Psoas muscle (tissue), 8 donors: Measurements from ENCODE around the gene SMURF2. TPM values are rescaled to one million over a fixed set of nuclear protein-coding genes. Genes with fewer than 3 reads are reported as not detected.
"Not testable (repeated sequence)": the region's sequence is repeated elsewhere in the genome, so short reads cannot be mapped to it uniquely, and the experiment has no call there.

ENCODE experiments used
- ATAC-seq, 4 donors: fragments of 200-7000 bp; cut with Tn5 transposase; one replicate each; pipeline ENCODE4 v1.9.1; 2020; ENCODE audit warnings: moderate library complexity in 3 of 4, mild to moderate bottlenecking in 2 of 4
- DNase-seq, 2 donors: peaks; one replicate each; pipeline ENCODE4 v3.0.0-alpha.2; 2020
- H3K27ac ChIP-seq: fragments of 200-600 bp; one replicate; pipeline ENCODE4 v1.8.0; 2022
- H3K27me3 ChIP-seq, 3 donors: fragments of 200-600 bp in 1 of 3; one replicate each; pipeline versions ENCODE4 v1.6.1 to v1.8.0; 2013 to 2022; ENCODE audit warnings: low read length in 2 of 3, mild to moderate bottlenecking in 2 of 3, moderate library complexity in 1 of 3; ENCODE audit not compliant: insufficient read depth in 3 of 3
- H3K36me3 ChIP-seq, 2 donors: fragments of 200-600 bp in 1 of 2; one replicate each; pipeline versions ENCODE4 v1.6.1 to v1.8.0; 2013 to 2022; ENCODE audit warnings: low read depth in 1 of 2, mild to moderate bottlenecking in 1 of 2, moderate library complexity in 1 of 2; ENCODE audit not compliant: insufficient read depth in 1 of 2
- H3K4me1 ChIP-seq: fragments of 200-600 bp; one replicate; pipeline ENCODE4 v1.8.0; 2022
- H3K4me3 ChIP-seq: fragments of 200-600 bp; one replicate; pipeline ENCODE4 v1.8.0; 2022; ENCODE audit warnings: mild to moderate bottlenecking
- H3K9me3 ChIP-seq: fragments of 200-600 bp; one replicate; pipeline ENCODE4 v1.8.0; 2022
- WGBS, 3 donors: extraction: QIAGEN DNeasy Blood & Tissue Kit; methylation state at CpG; one replicate each; pipeline versions ENCODE4 v1.1.6 to v1.1.7; 2013; 5-methylcytosine and 5-hydroxymethylcytosine counted together
- intact Hi-C, 2 donors: fragments of 100-400 bp; cut with DNase I; formaldehyde crosslinking; loops; one replicate each; pipeline versions ENCODE4 v1.11.0 to v1.14.2; 2022
- polyA plus RNA-seq, 3 donors: library from polyadenylated mRNA; stranded (reverse); fragments of 200-250 nt; gene quantifications; one replicate each; pipeline ENCODE4 v1.2.3, GENCODE V29; 2013
- total RNA-seq, 4 donors: library from RNA; stranded (reverse); fragmentation: NEBNext Ultra II Directional in 2 of 4; extraction: Animal tissue kit (Norgen Biotek cat#: 25700) in 2 of 4; gene quantifications; one replicate each; pipeline versions ENCODE4 v1.2.1 to v1.2.4, GENCODE V29; 2021 to 2023
- TF ChIP-seq, protein P1 (sequence below): fragments of 200-600 bp; IDR thresholded peaks from one replicate; pipeline ENCODE4 v1.8.0; 2022; ENCODE audit warnings: antibody characterized with exemption
- donor health status: healthy with polysubstance abuse.
- donor health status: DM: no; HTN: no; CAD: no; lungs with moderate emphysema.
- donor health status: Bipolar disorder and iron deficiency.
- donor health status: healthy.
- donor health status: DM: yes; HTN: yes; CAD: no.
- donor health status: DM: no; HTN: no; CAD: no.
- donor health status: DM: no; HTN: no; CAD: no.
- donor health status: DM: yes; HTN: yes; CAD: no.

SMURF2 gene
- total and polyA plus RNA-seq, 7 donors: 4.3 to 12.0 (median 8.3) TPM

DNA sequence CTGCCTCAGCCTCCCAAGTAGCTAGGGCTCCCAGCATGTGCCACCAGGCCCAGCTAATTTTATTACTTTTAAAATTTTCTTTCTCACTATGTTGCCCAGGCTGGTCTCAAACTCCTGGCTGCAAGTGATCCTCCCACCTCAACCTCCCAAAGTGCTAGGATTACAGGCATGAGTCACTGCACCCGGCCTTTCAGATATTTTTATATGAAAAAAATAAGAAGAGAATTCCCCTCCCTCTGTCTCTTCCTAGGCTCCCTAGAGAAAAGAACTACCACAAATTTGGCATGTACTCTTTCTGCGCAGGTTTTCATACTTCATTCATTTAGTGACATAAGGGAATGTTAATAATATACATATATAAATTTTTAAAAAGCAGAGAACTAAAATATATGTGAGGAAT, 21.7 kb upstream of the SMURF2 start:
- no peaks in the 10 kb centered on the region for H3K4me1 ChIP-seq
- intact Hi-C loops: no loop called here
- no peaks in the 10 kb centered on the region for H3K36me3 ChIP-seq
- H3K9me3 ChIP-seq: no peaks in the 10 kb centered on the region
- TF ChIP-seq, protein P1, sequence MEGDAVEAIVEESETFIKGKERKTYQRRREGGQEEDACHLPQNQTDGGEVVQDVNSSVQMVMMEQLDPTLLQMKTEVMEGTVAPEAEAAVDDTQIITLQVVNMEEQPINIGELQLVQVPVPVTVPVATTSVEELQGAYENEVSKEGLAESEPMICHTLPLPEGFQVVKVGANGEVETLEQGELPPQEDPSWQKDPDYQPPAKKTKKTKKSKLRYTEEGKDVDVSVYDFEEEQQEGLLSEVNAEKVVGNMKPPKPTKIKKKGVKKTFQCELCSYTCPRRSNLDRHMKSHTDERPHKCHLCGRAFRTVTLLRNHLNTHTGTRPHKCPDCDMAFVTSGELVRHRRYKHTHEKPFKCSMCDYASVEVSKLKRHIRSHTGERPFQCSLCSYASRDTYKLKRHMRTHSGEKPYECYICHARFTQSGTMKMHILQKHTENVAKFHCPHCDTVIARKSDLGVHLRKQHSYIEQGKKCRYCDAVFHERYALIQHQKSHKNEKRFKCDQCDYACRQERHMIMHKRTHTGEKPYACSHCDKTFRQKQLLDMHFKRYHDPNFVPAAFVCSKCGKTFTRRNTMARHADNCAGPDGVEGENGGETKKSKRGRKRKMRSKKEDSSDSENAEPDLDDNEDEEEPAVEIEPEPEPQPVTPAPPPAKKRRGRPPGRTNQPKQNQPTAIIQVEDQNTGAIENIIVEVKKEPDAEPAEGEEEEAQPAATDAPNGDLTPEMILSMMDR: no peak
- ATAC-seq (no peak), DNase-seq (no peak)
- no peak overlapping the region for H3K4me3 ChIP-seq
- H3K27me3 ChIP-seq: no peaks in the 10 kb centered on the region
- no peak overlapping the region for H3K27ac ChIP-seq
- WGBS, 3 donors: 55 to 65% (median 65%) methylated on average over 2 of the region's 2 CpGs

DNA sequence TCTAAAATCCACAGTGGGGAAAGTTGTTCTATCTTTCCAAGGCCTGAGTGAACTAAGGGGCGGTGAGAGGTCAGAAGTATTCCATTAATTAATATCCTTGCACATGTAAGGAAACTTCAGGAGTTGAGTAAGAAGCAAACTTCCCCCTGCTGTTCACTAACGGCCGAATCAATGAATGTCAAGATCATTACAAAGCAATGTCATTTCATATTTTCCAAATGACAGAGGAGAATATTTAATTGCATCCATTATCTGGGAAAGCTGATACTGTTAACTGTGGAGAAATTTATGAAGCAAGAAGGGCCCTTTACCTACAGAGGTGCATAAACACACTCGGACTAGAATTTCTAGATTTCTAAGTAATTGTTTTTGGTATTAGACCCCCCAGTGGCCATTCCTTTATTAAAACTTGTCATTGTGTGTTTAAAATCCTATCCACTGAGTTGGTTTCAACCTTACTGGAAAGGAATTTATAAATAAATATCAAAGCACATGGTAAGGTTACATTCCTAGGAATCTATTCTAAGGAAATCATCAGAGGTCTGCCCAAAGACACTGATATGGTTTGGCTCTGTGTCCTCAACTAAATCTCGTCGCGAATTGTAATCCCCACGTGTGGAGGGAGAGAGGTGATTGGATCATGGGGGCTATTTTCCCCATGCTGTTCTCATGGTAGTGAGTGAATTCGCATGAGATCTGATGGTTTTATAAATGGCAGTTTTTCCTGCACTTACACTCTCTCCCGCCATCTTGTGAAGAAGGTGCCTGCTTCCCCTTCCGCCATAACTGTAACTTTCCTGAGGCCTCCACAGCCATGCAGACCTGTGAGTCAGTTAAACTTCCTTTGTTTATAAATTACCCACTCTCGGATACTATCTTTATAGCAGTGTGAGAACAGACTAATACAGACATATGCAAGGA, 20.4 kb upstream of the SMURF2 start:
- intact Hi-C loops: no loop called here
- Histone ChIP-seq H3K27me3 (no peaks in the 10 kb centered on the region), H3K27ac (no peak overlapping the region), H3K36me3 (no peaks in the 10 kb centered on the region), H3K4me3 (no peak overlapping the region), H3K4me1 (no peaks in the 10 kb centered on the region), H3K9me3 (no peaks in the 10 kb centered on the region)
- TF ChIP-seq, protein P1: no peak
- ATAC-seq (no peak), DNase-seq (no peak)
- WGBS, 3 donors: 76 to 90% (median 82%) methylated on average over 12 of the region's 12 CpGs

DNA sequence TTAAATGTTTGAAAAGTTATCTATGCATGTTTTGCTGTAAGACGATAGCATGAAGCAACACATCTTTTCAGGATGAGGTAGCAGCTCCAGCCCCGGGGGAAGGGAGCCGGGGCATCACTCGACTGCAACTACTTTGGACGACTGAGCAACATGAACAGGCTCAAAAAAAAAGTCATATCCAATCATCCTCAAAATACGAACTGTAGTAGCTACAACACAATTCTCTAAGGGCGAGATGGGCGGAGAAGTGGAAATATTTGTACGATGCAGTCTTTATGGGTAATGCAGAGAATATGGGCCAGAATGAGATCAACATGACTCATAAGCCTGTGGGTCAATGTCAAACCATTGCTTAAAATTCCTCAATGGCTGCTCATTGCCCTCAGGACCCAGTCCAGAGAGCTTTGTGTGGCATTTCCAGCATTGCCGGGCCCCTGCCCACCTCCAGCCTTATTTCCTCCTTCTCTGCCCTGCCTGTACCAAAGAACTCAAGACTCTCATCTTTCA, 17.7 kb upstream of the SMURF2 start:
- no peak overlapping the region for H3K27ac ChIP-seq
- 39 to 55% (median 46%) methylated on average over 10 of the region's 10 CpGs for WGBS, 3 donors

DNA sequence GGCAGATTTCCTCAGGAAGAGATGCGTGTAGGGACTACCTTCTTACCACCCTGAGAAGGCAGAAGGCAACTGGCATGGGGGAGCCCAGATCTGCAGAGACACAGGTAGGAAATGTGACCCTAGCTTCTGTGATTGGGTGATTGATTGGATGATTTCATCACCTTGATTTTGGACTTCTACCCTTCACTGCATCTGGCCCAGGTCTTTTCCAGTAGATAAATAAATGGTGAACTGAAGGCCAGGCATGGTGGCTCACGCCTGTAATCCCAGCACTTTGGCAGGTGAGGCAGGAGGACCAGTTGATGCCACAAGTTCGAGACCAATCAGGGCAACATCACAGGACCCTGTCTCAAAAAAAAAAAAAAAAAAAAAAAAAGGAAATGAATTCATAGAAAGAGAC, 14.7 kb upstream of the SMURF2 start:
- no peaks in the 10 kb centered on the region for H3K27me3 ChIP-seq
- no peaks in the 10 kb centered on the region for H3K4me1 ChIP-seq
- H3K9me3 ChIP-seq: no peaks in the 10 kb centered on the region
- no peaks in the 10 kb centered on the region for H3K36me3 ChIP-seq
- DNase-seq: no peak
- intact Hi-C loops: no loop called here
- no peak overlapping the region for H3K4me3 ChIP-seq
- H3K27ac ChIP-seq: no peak overlapping the region
- ATAC-seq: no peak
- WGBS, 3 donors: 62 to 67% (median 63%) methylated on average over 3 of the region's 3 CpGs
- TF ChIP-seq, protein P1: no peak

More for the DNA sequence above, 17.7 kb upstream of the SMURF2 start:
- TF ChIP-seq, protein P1: no peak
- Histone ChIP-seq H3K4me3 (no peak overlapping the region), H3K4me1 (no peaks in the 10 kb centered on the region), H3K36me3 (no peaks in the 10 kb centered on the region), H3K27me3 (no peaks in the 10 kb centered on the region), H3K9me3 (no peaks in the 10 kb centered on the region)
- intact Hi-C loops: no loop called here
- ATAC-seq (peak in 1 of 4 donors; percentile 11), DNase-seq (peak; percentile 63 to 65)

DNA sequence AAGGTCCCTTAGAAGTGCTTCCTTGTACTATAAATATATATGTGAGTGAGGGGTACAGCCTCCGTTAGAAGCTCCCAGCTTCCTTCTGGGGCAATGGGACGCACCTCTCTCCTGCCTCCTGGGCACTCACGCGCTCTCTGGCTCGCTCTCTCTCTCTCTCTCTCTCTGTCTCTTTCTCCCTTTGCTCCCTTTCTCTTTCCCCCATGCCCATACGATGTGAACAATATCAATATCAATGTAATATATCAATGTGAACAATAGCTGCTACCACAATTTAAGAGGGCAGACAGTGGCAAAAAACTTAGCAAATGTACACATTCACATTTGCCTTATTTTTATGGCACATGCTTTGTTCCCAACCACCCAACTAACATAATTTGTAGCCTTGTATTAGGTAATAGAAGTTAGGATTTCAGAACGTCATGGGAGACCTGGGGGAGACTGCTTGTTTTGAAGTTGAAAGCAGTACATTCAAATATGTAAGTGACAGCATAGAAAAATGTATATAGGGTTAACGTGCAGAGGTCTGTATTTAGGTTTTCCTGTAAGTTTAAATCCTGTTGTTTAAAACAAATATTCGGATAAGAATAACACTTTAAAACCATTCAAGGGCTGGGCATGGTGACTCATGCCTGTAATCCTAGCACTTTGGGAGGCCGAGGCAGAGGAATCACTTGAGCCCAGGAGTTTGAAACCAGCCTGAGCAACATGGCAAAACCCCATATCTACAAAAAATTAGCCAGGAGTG, 8.9 kb upstream of the SMURF2 start:
- DNase-seq, H3K4me1 ChIP-seq, H3K36me3 ChIP-seq, H3K9me3 ChIP-seq, H3K4me3 ChIP-seq, H3K27me3 ChIP-seq, H3K27ac ChIP-seq, ATAC-seq: not testable (repeated sequence)
- 80 to 83% (median 82%) methylated on average over 10 of the region's 10 CpGs for WGBS, 3 donors
- intact Hi-C loops: loop anchor here in 1 of 2 donors (5.0 kb wide), 1 partner anchor 824 kb away; no protein-coding TSS in a partner anchor

DNA sequence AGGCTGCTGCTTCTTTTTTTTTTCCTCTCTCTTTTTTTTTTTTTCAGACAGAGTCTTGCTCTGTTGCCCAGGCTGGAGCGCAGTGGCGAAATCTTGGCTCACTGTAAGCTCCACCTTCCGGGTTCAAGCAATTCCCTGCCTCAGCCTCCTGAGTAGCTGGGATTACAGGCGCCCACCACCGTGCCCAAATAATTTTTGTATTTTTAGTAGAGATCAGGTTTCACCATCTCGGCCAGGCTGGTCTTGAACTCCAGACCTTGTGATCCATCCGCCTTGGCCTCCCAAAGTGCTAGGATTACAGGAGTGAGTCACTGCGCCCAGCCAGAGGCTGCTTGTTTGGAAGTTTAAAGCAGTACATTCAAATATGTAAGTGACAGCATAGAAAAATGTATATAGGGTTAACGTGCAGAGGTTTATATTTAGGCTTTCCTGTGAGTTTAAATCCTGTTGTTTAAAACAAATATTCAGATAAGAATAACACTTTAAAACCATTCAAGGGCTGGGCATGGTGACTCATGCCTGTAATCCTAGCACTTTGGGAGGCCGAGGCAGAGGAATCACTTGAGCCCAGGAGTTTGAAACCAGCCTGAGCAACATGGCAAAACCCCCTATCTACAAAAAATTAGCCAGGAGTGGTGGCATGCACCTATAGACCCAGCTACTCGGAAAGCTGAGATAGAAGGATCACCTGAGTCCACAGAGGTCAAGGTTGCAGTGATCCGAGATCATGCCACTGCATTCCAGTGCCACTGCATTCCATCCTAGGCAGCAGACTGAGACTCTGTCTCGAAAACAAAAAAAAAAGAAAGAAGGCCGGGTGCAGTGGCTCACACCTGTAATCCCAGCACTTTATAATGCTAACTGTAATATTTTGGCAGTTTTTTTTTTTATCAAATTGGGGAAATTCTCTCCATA, 6.0 kb upstream of the SMURF2 start:
- intact Hi-C loops, H3K4me1 ChIP-seq, DNase-seq, H3K27me3 ChIP-seq, H3K27ac ChIP-seq, H3K9me3 ChIP-seq, H3K4me3 ChIP-seq, ATAC-seq, H3K36me3 ChIP-seq: not testable (repeated sequence)
- 61 to 71% (median 67%) methylated on average over 14 of the region's 14 CpGs for WGBS, 3 donors
